HG02610 (cell line): ENCODE data around the gene ADAT1.
"Not testable (repeated sequence)": the region's sequence is repeated elsewhere in the genome, so short reads cannot be mapped to it uniquely, and the experiment has no call there.

Experiments used
- ATAC-seq: cut with Tn5 transposase; IDR thresholded peaks from one replicate; pipeline ENCODE4 v1.9.1; 2021; ENCODE audit warnings: mild to moderate bottlenecking, moderate library complexity; ENCODE audit not compliant: unreplicated experiment

The ADAT1 gene

GRCh38 chr16:75620326-75621169 is 2.5 kb downstream of the ADAT1 start:
- ATAC-seq: no peak

DNA sequence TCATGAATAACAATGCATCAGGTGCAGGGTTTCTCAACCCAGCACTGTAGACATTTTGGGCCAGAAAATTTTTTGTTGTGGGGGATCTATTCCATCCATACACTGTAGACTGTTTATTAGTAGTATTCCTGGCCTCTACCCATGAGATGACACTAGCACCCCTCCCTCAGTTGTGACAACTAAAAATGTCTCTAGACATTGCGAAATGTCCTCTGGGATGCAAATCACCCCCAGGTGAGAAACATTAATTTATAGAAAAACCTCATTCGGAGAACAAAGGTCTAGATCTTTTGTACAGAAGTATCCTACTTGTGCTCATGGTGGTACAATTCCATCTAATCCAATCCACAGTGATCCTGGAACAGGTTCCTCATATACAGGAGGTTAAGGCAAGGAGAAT is 4.3 kb downstream of the ADAT1 start:
- no peak for ATAC-seq

GRCh38 chr16:75617121-75617520 is 6.0 kb downstream of the ADAT1 start:
- no peak for ATAC-seq

GRCh38 chr16:75616521-75617010 is 6.5 kb downstream of the ADAT1 start:
- ATAC-seq: peak; percentile 64

GRCh38 chr16:75615619-75616018 is 7.5 kb downstream of the ADAT1 start:
- ATAC-seq: no peak

DNA sequence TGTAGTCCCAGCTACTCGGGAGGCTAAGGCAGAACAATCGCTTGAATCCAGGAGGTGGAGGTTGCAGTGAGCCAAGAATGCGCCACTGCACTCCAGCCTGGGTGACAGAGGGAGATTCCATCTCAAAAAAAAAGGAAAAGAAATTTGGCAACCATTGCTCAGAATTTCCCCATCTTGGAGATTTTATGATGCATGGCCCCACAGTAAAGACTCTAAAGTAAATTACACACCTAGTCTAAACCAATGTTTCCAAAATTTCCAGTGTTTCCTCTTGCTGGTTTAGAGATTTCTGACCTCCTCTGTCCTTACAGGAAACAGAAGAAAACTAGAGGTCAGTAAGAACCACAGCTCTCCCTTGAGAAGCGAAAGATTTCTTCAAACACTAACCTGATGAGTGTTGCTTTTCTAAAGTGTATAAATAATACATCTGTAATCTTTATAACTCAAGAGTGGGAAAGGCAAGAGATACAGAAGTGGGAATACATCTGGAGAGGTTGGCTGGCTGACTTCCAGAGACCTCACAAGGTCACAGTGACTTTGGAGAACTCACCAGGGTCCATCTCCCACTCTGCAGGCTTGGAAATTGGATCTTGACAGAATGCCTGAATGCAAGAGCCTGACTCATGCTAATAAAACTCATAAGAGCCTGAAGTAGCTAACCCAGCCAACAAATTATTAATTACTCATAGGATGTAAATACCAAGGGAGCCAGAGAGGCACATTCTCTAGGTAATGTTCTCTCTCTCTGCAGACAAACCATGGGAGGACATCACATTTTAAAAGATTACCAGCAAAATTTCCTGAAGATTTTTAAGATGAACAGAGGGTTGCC is 8.8 kb downstream of the ADAT1 start:
- no peak for ATAC-seq

GRCh38 chr16:75606507-75606906 is 16.6 kb downstream of the ADAT1 start:
- ATAC-seq: no peak

- no peak for ATAC-seq
These were observed 19.8 kb downstream of the ADAT1 start for GRCh38 chr16:75603241-75603640.

DNA sequence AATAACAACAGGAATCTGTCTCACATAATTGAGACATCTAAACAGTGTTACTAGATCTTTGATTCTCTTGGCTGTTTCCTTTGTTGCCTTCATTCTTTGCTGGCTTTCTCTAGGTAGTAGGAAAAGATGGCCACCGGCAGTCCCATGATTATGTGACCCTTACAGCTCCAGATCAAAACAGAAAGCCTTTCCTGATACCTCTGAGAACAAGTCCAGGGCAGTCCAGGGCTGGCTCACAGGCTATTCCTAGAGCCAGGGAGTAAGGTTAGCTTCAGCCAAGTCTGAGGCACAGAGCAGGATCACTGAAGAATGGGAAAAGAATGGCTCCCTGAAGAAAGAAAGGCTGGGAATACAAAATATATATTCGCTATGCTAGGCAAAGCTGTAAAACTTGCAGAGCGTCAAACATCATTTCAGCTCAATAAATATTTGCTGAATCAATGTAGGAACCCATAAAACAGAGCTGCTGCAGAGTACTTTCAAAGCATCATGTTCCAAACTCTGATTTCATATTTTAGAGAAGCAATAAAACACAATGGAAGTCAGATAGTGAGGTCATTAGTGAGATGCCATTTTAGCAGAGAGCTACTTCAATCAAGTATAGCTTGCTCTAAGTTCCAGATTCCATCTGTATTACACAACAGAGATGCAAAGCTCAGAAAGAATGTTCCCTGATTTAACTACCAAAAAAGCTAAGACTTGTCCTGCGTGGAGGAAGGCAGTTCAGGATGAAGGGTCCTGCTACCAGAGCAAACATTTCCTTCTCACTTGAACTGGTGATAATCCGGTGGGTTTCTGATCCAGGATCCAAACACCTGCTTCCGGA is 23.4 kb downstream of the ADAT1 start:
- no peak for ATAC-seq

DNA sequence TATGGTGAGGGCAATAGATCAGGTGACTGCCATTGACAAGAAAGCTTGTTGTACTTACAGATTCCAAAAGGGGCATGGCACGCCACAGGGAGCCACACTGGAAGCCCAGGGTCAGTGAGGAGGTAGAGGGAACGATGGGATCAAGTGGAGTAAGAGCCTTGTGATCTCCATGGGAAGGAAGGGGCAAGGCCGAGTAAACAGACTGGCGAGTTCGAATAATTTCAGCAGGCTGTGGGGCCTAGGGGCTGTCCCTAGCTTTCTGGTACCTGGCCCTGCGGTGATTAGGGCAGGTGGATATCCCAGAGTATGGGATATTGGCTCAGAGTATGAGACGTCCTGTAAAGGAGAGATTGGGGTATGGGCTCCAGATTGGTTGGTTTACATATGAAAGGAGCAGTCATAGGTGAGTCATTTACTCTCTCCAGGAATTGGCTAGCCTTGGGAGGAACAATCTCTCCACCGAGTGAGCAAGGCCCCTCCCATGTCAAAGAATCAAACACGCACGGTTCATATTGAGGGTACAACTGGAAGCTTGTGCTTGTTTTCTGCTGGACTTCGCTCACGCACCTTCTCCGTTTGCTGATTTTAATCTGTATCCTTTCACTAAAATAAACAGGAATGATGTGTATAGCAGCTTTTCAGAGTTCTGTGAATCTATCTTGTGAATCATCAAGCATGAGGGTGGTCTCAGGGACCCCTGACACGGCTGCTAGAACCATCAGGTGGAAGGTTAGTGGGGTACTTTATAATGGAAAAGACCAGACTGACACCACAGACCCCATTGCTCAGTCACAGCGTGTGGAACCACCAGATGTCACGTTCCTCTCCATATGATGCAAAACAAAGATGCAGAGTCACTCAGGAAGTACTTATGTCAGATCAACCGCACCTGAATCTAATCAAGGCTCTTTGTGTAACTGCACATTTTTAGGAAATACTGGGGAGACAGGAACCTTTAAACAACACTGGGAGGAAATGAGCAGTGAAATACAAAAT is 29.0 kb downstream of the ADAT1 start:
- ATAC-seq: no peak

- ATAC-seq: no peak
These were observed 29.8 kb downstream of the ADAT1 start for GRCh38 chr16:75593308-75593707.

GRCh38 chr16:75591927-75592326 is 31.2 kb downstream of the ADAT1 start:
- ATAC-seq: not testable (repeated sequence)

- ATAC-seq: no peak
These were observed 31.9 kb downstream of the ADAT1 start for GRCh38 chr16:75590920-75591843.

GRCh38 chr16:75589306-75589705 is 33.8 kb downstream of the ADAT1 start:
- ATAC-seq: no peak

DNA sequence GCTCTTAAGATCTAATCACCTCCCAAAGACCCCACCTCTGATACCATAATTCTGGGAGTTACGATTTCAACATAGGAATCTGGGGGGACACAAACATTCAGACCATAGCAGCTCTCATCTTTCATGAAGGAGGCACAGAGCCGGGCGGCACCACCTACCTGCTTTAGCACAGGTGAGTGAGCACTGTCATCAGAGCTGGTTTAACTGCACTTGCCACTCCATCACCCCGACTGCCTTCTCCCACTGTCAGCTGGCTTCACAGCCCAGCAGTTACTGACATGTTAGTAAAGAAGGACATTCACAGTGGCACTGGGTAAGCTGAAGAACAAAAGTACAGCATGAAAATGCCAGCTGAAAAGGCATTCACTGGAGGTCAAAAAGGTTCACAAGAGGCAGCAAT is 34.4 kb downstream of the ADAT1 start:
- no peak for ATAC-seq

DNA sequence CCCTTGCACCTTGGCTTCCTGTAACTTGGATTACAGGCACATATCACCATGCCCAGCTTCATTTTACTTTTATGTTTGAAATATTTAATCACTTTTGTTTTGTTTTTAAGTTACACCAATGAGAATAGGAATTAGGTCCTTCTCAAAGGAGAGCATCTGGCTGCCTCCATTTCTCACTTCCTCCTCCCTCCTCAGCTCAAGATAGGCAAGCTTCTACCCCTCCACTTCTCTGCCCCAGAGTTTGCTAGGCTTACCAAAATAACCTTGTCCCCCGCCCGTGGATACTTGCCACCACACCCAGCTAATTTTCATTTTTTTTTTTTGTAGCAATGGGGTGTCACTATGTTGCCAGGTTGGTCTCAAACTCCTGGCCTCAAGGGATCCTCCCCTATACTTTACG is 39.0 kb downstream of the ADAT1 start:
- peak; percentile 42 for ATAC-seq

GRCh38 chr16:75579281-75579834 is 43.7 kb downstream of the ADAT1 start:
- ATAC-seq: no peak

DNA sequence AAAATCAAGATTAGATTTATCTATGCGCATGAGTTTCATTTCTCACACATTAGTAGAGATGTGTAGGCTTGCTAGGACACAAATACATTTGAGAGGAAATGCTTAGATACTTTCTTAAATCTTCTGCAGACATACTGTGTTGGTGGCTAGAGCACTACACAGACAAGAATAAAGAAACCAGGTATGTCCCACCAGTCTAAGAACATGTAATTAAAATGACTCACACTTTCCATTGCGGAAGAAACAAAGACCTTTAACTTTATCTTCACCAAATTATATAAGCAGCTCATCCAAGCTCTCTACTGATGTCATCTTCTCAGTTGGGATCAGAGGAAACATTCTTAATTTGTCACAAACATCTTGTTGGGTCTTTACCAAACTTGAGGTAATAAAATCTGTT is 44.4 kb downstream of the ADAT1 start:
- ATAC-seq: no peak
